Measurements from ENCODE around the gene CXCR4.
A peak's percentile ranks its signal among the peaks of the same experiment; 100 is the strongest.

Gene CXCR4

DNA sequence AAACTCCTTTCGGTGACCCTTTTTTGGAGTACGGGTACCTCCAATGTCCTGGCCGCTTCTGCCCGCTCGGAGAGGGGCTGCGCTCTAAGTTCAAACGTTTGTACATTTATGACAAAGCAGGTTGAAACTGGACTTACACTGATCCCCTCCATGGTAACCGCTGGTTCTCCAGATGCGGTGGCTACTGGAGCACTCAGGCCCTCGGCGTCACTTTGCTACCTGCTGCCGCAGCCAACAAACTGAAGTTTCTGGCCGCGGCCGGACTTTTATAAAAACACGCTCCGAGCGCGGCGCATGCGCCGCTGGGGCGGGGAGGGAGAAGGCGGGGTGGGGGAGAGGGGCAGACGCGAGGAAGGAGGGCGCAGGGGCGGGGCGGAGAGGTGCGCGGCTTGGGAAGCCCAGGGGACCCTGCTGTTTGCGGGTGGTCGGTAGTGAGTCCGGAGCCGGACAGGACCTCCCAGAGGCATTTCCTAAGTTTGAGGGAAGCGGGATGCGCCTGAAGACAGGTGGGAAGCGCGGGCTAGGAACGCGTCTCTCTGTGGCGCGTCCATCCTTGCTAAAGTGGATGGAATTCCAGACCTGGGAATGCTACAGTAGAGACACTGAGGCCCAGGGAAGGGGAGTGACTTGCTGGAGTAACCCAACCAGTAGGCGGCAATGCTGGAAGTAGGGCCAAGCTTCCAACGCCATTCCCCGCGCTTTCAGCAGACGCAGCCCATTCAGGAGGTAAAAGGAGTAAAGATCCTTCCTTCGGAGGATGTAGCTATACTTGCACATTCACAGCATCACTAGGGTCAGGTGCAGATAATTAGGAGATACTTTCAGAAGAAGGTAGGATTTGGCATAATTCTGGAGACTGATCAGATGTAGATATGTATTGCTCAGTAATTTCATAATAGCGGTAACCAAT, at the start of gene CXCR4:
Gene CXCR4 (minus strand): TSS at position 241 of the 910 bp plus-strand sequence. CDS start 89 bp downstream, at position 152.
- DNase-seq (ENCODE audit: low read depth in 2 of 2) = peak; percentile 90 to 91

DNA sequence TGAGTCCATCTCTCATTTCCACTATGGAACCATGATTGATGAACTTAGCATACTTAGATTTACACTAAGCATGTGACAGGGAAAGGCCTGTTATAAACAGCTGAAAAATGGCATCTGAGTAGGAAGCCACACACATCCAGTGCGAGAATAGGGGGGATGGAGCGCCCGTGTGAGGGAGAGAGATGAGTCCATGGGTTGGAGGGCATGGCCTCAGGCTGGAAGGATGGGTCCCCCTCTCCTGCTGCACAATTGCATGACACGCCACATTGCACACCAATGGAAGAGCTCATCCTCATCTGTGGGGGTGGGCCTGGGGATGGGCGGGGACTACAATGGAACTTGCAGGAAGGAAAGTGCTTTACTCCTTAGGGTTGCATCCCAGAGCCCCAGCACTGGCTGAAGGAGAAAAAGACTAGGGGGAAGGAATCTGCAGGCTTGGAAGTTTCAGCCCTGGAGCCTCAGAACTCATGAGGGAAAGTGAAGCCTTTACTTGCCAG, 46.4 kb upstream of the CXCR4 start:
- DNase-seq (ENCODE audit: low read depth in 2 of 2) = no peak

DNA sequence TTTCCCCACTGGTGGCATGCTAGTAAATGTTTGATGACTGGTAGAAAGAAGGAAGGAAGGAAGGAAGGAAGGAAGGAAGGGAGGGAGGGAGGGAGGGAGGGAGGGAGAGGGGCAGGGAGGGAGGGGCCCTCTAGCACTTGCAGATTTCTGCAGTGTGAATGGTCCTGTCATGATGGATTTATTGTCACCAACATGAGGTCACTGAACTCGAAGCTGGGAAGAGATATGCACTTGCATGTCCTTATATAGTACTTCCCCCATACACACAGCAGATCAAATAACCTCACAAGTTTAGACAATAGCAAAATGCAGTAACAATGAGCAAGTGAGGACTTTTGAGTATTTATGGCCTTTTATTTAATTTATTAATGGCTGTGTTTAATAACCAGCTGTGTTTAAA, 44.5 kb upstream of the CXCR4 start:
- DNase-seq (ENCODE audit: low read depth in 2 of 2) = no peak

DNA sequence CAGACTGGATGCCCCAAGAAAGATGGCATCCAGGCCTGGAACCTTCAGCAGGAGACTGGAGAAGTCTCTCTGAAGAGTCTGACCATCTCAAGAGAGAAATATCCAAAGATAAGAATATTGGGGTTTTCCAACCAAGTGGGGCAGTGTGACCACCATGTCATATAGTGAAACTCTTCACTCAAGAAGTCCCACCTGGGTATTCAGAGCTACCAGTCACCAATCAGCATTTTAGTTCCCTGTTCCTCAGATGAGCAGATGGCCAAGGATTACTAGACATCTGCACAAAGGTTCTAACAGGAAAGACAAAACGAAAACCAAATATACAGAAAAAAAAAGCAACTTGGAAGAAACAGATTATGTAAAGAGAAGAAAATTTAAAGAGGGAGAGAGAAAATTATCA, 38.5 kb upstream of the CXCR4 start:
- no peak for DNase-seq (ENCODE audit: low read depth in 2 of 2)

DNA sequence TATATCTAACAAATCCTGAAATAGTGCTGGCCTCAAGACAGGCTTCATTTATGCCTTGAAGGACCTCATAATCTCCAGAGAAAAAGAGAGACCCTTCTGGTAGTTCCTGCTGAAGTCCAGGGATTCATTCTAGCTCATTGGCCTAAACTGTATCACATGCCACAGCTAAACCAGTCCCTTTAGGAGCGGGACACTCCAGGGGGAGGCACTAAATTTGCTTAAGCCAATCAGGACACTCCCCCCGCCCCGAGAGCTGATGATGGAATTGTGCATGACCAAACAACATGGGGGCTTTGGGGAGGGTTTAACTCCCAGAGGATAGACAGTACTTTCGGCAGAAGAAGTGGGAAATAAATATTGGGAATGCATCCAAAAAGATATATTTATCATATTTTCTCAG, 36.4 kb upstream of the CXCR4 start:
- no peak for DNase-seq (ENCODE audit: low read depth in 2 of 2)

DNA sequence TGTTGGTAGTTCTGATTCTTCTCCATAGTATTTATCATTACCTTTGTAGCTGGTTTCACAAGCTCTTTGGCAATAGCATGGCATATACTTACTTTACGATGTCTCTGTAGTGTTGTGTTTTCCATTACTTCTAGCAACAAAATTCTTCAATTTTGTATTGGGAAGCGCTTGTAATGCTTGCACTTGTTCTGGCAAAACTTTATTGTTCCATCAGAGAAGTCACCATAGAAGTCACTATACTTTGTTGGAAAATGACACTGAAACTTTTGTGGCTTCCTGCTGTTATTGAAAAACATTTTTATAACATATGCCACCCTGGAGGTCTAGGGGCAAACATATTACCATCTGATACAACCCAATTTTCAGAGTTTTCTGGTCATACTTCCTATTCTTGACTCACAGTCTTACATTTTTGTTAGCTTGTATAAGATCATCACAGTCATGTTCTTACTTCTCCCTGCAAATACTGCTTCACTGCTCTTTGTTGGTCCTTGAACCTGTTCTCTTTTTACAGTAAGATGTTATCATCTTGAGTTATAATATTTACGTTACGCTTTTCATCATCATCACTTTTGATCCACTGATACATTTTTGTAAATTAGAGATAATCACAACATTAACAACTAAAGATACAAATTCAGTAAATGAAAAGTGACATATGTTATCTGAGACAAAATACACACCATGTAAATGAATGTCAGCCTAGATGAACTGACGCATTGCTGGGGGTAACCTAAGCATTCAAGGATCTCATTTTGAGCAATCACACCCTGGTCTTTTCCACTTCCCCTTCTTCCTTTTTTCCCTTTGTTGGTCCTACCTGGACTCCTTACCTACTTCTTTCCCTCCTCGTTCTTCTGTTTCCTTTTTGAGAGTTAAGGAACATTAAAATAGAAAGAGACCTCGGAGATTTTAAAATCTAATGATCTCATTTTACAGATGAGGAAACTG, 33.3 kb upstream of the CXCR4 start:
- DNase-seq (ENCODE audit: low read depth in 2 of 2) = no peak

DNA sequence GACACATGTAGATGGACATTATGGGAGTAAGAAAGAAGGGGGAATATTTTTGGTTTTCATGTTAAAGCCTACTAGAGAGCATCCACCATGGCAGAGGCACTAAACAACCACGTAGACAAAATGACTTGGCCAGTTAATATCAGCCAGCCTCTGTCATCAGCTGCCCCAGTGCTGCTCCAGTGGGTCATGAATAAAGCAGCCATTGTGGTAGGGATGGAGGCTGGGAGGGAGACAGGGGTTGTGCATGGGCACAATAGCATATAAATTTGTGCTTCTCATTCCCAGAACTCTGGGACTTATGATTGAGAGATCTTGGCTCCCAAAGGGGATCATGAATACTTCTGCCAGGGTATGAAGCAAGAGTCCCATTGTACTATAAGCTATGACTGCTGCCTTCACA, 31.1 kb upstream of the CXCR4 start:
- no peak for DNase-seq (ENCODE audit: low read depth in 2 of 2)

DNA sequence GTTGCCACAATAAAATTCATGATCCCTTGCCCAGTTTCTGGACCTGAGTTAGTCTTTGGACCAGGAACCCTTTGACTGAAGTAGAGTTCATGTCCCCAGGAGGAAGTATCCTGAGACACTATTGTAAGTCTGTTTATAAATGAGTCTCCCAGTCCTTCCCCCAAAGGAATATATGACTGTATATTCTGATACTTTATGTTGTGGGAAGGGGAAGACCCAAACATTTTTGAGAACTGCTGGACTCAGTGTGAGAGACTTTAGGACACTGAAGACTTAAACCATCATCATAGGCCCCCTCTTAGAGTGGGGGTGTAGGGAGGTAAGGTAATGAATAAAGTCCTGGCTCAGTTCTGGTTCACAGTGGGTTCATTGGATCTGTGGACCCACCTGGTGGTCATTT, 28.6 kb upstream of the CXCR4 start:
- no peak for DNase-seq (ENCODE audit: low read depth in 2 of 2)

DNA sequence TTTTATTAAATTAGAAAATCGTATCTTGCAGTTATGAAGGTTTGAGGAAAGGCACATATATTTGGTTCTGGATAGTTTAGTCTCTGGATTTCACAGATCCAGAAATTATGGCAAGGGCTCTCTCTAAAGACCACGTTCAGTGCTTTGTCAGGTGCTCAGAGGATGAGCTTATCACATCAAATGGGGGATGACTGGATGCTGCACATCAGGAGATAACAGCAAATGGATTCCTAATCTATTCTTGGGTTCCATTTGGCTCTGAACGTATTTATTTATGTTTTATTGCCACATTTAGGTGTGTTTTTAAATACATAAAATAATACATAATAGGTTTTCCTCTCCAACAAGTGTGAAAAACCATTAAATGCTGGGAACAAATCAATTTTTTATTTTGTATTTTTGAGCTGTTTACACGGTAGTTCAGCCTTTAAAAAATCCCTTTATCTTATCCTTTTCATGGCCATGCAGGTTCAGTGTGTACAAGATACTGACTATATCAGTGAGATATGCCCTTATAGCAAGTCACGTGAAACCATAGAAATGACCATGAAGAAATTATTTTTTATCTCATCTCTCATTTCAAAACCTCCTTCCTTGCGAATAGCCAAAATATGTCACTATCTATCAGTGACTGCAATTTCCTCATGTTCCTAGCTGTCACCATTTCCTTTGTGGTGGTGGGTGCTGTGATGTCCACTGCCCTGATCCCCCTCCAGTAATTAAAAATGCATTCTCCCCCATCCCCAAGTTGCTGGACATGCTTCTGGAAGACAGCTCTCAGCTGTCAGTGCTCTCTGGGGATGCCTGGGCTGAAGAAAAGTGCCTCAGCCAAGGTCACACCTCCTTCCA, 25.9 kb upstream of the CXCR4 start:
- no peak for DNase-seq (ENCODE audit: low read depth in 2 of 2)

DNA sequence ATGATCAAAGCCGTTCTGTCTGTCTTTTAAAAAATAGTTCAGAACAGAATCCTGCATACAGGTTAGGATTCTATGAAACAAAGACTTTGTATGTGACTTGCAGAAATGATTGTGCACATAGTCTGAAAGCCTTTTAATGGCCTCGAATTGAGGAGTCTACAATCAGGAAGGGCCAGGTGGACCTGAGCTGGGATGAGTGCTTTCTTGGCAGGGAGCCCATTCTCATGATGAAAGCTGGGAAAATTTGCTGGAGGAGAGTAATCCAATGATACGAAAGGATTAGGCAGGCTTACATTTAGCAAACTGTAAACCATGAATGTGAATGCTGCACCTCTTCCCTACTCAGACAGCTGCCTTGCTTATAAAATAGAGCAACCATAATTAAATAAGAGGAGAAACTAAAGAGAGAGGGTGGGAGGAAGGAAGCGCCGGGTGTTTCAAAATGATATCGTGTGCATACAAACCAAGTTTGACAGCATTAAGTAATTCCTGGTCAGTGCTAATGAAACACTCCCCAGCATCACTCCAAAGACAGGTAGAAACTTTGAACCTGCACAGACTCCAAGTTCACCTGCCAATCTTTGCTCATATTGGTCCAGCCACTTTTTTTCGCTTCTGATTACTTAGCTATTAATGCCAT, 23.7 kb upstream of the CXCR4 start:
- DNase-seq (ENCODE audit: low read depth in 2 of 2) = no peak

DNA sequence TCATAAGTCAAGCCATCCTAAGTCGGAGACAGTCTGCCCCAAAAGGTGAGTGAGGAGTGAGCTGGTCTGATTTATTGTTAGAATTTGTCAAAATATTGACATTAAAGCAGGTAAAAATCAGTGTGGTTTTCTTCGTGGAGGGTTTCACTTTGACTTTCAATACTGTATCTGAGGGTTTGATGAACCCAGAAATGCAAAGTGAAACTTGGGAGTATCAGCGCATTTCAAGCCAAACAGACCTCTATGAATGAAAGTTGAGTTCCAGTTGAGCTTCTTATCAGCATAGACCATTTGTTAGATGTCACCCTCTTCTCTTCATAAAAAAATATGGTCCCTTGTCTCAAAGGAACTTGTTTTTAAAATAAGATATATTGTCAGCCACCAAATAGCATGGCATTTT, 21.7 kb upstream of the CXCR4 start:
- DNase-seq (ENCODE audit: low read depth in 2 of 2) = no peak

DNA sequence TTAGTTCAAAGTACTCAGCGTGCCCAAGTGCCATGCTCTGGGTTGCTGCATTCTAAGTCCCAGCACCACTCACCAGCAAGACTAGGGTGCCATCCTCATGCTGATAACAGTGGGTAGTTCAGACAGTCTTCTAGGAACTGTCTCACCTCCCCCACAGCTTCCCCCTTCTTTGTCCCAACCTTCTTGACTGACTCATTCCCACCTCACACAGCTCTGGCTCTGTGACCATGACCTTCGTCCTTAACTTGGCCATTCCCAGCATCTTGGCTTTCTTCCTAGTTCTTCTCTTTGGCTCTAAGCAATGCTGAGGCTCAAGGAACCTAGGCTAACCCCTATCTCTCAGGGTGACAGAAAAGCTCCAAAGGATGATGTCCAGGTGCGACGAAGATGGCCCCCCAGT, 20.0 kb upstream of the CXCR4 start:
- no peak for DNase-seq (ENCODE audit: low read depth in 2 of 2)

DNA sequence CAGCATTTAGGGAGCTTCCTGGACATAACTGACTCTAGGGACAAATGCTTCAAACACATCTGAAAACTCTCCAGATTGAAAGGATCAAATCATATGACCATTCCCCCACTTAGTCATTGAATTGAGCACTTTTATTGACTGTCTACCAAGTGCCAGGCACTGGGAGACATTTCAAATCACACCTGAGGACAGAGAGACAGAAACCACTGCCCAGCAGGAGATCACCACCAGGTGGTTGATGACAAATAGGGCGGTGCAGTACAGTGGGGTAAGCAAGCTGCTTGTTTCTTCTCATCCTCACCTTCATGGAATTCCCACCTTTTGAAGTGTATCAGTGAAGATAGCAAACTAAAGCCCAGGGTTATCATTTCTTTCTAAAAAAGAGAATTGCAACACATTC, 19.0 kb upstream of the CXCR4 start:
- no peak for DNase-seq (ENCODE audit: low read depth in 2 of 2)

DNA sequence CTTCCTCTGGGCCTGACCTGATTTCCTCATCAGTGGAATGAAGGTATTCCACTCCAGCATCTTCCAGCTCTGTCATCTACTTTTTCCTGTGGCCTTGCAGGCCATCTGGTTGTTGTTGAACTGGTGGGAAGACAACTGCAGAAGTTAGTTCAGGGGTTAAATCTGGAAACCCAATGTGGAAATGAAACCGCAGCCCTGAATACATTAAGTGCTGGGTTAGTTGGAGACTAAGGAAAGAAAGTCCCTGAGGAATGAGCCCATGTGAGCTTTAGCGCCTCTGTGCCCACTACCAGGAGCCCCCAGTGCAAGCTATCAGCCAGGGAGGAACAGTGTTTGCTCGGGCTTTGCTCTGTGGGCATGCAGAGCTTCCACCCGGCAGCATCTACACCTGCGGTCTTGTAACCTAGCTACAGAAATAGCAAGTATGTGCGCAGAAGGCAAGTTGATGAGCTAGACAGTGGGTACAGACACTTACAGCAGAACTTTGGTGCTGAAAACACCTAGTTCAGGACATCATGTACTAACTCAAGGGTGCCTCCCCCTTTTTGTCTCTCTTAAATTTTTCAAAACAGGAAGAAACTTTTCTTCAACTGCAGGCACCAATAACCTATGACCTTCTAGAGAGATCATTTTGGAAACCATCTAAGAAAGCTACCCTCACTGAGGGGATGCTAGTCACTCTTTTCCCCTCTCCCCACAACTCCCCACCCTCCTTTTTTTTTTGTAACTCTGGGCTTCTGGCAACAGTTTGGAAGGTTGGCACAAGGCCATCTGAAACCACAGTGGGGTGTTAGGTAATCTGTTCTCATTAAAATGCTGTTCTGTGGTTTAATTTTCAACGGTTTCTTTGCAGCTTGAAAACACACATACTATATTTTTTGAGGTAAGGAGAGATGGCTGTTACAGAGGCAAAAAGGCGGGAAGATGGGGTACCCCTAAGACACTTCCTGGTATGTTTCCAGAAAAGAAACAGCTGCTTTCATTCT, 18.3 kb upstream of the CXCR4 start:
- peak; percentile 58 to 63 for DNase-seq (ENCODE audit: low read depth in 2 of 2)

DNA sequence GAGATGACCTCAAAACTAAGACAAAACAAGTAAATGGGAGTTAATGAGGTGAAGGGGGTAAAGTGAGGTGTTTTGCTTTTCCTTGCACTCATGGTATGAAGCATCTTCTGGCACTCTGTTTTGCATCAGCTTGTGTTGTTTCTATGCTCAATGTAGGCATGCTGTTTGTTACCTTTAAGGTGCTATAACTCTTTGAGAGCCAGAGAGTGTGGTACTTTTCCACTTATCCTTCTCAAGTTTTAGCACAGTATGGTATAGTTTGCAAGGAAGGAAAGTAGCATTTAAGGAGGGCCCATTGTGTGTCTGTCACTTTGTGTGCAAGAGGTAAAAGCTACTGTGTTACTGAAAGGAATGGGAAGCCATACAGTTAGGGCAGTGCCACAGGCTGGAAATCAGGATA, 17.5 kb upstream of the CXCR4 start:
- DNase-seq (ENCODE audit: low read depth in 2 of 2) = no peak

DNA sequence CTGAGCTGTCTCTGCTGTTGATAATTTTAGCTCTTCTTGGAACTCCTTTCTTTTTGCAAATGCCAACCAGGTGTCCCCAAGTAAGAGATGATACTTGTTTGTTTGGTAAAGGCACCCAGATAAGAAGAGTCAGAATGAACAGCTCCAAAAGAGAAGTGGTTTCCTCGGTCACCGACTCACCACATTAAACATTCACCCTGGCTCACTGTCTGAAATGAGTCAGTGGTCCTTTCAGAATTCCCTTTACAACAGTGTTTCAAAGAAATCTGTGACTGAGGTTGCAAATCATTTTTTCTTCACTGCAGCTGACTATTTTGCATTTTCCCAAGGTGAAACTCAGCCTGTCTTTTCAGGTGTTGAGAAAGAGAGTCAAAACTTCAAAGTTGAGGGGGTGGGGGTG, 16.2 kb upstream of the CXCR4 start:
- no peak for DNase-seq (ENCODE audit: low read depth in 2 of 2)

DNA sequence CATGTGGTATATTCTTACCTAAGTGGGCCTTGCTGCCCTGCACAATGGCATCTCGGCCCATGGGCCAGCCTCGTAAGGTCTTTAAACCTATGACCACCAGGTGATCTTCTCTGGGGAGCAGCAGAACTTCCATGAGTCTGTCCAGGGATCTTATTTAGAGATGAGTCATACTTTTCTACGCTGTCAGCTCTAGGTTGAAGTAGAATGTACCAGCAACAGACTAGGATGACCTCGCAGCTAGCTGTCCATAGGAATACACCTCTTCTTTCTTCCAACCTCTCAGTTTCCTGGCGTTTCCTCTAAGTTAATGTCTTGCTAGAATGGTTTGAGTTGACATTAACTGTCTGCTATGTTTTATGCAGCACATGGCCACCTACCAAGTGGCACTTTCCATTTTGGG, 15.6 kb upstream of the CXCR4 start:
- DNase-seq (ENCODE audit: low read depth in 2 of 2) = no peak

DNA sequence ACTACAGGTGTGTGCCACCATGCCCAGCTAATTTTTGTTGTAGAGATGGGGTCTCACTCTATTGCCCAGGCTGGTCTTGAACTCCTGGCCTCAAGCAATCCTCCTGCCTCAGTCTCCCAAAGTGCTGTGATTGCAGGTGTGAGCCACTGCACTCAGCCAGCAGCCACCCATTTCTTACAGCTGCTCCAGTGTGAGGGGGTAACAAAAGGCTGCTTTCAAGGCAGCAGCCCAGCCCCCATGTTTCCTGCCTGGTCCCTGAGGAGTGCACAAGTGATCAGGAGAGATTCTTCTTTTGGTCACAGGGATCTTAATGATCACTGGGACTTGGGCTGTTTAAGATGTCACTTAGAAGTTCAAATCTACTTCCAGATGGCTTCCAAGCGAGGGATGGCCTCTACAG, 15.2 kb upstream of the CXCR4 start:
- no peak for DNase-seq (ENCODE audit: low read depth in 2 of 2)

DNA sequence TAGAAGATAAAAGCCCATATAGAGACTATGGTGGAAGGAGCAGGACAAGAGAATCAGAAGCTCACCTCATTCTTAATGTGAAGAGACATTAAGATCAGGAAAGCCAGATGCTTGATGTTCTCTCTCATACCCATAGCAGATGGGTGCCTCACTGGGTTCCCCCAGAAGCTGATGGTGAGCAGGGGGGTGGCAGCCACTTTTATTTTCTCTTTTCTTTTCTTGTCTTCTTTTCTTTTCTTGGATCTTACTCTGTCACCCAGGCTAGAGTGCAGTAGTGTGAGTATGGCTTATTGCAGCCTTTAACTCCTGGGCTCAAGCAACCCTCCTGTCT, 14.8 kb upstream of the CXCR4 start:
- no peak for DNase-seq (ENCODE audit: low read depth in 2 of 2)

Measured in stimulated activated CD8-positive, alpha-beta memory T cell treated with anti-CD3 and anti-CD28 coated beads, Interleukin-7, amount 100 ng/mL, for 1 hour (primary cell).